IMR-90 (cell line): ENCODE results near the gene RPS29.

Source experiments
- CHD1 ChIP-seq: IDR thresholded peaks from 2 replicates; pipeline ENCODE4 v1.6.1; 2012; ENCODE audit warnings: low read depth, low read length, improper control_type of control experiment
- CTCF ChIP-seq: conservative IDR thresholded peaks from 2 replicates; pipeline ENCODE4 v1.5.1; 2012; ENCODE audit warnings: mild to moderate bottlenecking, low read depth, low read length, improper control_type of control experiment
- ELK1 ChIP-seq: fragments of 150-350 bp; IDR thresholded peaks from 2 replicates; pipeline ENCODE4 v1.6.1; 2016; ENCODE audit warnings: low read depth, mild to moderate bottlenecking, low read length, moderate library complexity, borderline replicate concordance
- MAFK ChIP-seq: IDR thresholded peaks from 2 replicates; pipeline ENCODE4 v1.6.1; 2012; ENCODE audit warnings: low read depth, low read length, improper control_type of control experiment
- MAZ ChIP-seq: IDR thresholded peaks from 2 replicates; pipeline ENCODE4 v1.6.1; 2012; ENCODE audit warnings: low read depth, mild to moderate bottlenecking, low read length, improper control_type of control experiment, moderate library complexity, borderline replicate concordance
- MXI1 ChIP-seq: IDR thresholded peaks from 2 replicates; pipeline ENCODE4 v1.6.1; 2012; ENCODE audit warnings: low read depth, mild to moderate bottlenecking, low read length, moderate library complexity, borderline replicate concordance
- NFE2L2 ChIP-seq: fragments of 150-350 bp; IDR thresholded peaks from 2 replicates; pipeline ENCODE4 v1.6.1; 2016; ENCODE audit warnings: low read depth, mild to moderate bottlenecking, low read length
- POLR2A ChIP-seq: IDR thresholded peaks from 2 replicates; pipeline ENCODE4 v1.6.1; 2012; ENCODE audit warnings: mild to moderate bottlenecking, low read depth, low read length
- RAD21 ChIP-seq: IDR thresholded peaks from 2 replicates; pipeline ENCODE4 v1.6.1; 2012; ENCODE audit warnings: low read length, improper control_type of control experiment
- SMC3 ChIP-seq: fragments of 150-350 bp; IDR thresholded peaks from 2 replicates; pipeline ENCODE4 v1.6.1; 2016; ENCODE audit warnings: low read depth, mild to moderate bottlenecking, antibody characterized with exemption, low read length, moderate library complexity
- TF ChIP-seq, protein P1 (sequence below): fragments of 150-350 bp; IDR thresholded peaks from 2 replicates; pipeline ENCODE4 v1.6.1; 2017; ENCODE audit warnings: mild to moderate bottlenecking, antibody characterized with exemption, low read length, low read depth

- TF ChIP-seq RAD21 (no peak), CTCF (no peak), POLR2A (no peak), CHD1 (no peak), SMC3 (no peak), ELK1 (no peak), MAFK (no peak), MXI1 (no peak), MAZ (no peak), NFE2L2 (no peak)
- TF ChIP-seq, protein P1, sequence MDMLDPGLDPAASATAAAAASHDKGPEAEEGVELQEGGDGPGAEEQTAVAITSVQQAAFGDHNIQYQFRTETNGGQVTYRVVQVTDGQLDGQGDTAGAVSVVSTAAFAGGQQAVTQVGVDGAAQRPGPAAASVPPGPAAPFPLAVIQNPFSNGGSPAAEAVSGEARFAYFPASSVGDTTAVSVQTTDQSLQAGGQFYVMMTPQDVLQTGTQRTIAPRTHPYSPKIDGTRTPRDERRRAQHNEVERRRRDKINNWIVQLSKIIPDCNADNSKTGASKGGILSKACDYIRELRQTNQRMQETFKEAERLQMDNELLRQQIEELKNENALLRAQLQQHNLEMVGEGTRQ: no peak
Measured at GRCh38 chr14:49569281-49569680, 16.9 kb downstream of the RPS29 start.
